BE2C (cell line): ENCODE results near the gene NOP56.

Source experiments
- DNase-seq: peaks from one replicate; pipeline ENCODE4 v3.0.0-alpha.2; 2020
- H3K27me3 ChIP-seq: fragments of 250-450 bp; sonication (Bioruptor Pico); 2 replicates; pipeline ENCODE4 v1.5.1; 2020; ENCODE audit warnings: mild to moderate bottlenecking
- H3K36me3 ChIP-seq: fragments of 250-450 bp; sonication (Bioruptor Pico); 2 replicates; pipeline ENCODE4 v1.5.1; 2020; ENCODE audit warnings: mild to moderate bottlenecking
- H3K4me1 ChIP-seq: fragments of 250-450 bp; sonication (Bioruptor Pico); 2 replicates; pipeline ENCODE4 v1.5.1; 2020
- H3K4me3 ChIP-seq: 2 replicates; pipeline ENCODE4 v1.5.1; 2011; ENCODE audit warnings: low read depth, low read length
- H3K9me3 ChIP-seq: fragments of 250-450 bp; sonication (Bioruptor Pico); 2 replicates; pipeline ENCODE4 v1.5.1; 2020
- TF ChIP-seq, protein P1 (sequence below): IDR thresholded peaks from 2 replicates; pipeline ENCODE4 v1.5.1; 2012; ENCODE audit warnings: mild to moderate bottlenecking, low read depth, low read length

NOP56 gene

DNA sequence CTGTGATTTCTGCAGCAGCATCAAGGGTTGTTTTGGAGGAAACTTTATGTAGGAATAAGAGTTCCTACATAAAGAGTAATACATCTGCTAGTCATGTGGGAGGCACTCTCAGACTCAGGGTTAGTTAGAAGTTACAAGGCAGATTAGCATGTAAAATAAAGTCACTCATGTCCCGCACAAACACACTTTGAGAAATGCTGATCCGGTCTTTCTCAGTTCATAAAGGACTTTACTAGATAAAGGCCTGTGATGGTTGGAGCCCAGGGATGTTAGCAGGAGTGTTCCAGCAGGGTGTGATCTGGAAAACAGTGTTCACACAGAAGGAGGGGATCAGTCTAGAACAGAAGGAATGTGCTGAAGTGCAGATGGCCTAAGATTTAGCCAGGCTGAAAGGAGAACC lies 33.1 kb upstream of the NOP56 start:
- no peak for DNase-seq
- no peak overlapping the region for H3K4me3 ChIP-seq
- TF ChIP-seq, protein P1, sequence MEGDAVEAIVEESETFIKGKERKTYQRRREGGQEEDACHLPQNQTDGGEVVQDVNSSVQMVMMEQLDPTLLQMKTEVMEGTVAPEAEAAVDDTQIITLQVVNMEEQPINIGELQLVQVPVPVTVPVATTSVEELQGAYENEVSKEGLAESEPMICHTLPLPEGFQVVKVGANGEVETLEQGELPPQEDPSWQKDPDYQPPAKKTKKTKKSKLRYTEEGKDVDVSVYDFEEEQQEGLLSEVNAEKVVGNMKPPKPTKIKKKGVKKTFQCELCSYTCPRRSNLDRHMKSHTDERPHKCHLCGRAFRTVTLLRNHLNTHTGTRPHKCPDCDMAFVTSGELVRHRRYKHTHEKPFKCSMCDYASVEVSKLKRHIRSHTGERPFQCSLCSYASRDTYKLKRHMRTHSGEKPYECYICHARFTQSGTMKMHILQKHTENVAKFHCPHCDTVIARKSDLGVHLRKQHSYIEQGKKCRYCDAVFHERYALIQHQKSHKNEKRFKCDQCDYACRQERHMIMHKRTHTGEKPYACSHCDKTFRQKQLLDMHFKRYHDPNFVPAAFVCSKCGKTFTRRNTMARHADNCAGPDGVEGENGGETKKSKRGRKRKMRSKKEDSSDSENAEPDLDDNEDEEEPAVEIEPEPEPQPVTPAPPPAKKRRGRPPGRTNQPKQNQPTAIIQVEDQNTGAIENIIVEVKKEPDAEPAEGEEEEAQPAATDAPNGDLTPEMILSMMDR, result no peak
- H3K9me3 ChIP-seq, result no peaks in the 10 kb centered on the region
- no peaks in the 10 kb centered on the region for H3K27me3 ChIP-seq
- H3K4me1 ChIP-seq, result no peaks in the 10 kb centered on the region
- H3K36me3 ChIP-seq, result no peaks in the 10 kb centered on the region

DNA sequence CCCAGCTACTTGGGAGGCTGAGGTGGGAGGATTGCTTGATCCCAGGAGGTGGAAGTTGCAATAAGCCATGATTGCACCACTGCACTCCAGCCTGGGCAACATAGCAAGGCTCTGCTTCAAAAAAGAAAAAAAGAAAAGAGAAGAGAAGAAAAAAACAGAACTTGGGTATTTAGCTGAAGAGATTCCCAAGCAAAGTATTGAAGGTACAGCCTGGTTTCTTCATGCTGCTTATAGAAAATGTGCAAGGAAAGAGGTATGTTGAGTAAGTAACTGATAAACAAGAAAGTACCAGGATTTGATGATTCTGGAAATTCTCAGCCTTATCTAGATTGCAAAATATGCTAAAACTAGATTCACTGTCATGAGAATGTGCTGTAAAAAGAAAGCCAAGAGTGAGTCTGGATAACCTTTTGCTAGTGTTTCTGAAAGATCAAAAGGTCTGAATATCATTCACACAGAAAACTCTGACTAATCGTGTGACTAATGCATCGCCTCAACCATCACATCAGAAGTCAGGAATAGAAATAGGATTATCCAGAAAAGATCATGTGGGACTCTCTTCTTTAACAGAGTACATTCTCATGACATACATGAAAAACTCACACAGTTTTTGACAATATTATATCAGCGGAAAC lies 32.4 kb upstream of the NOP56 start:
- TF ChIP-seq, protein P1, result no peak
- Histone ChIP-seq H3K27me3 (no peaks in the 10 kb centered on the region), H3K9me3 (no peaks in the 10 kb centered on the region), H3K36me3 (no peaks in the 10 kb centered on the region), H3K4me1 (no peaks in the 10 kb centered on the region), H3K4me3 (no peak overlapping the region)
- DNase-seq, result no peak

DNA sequence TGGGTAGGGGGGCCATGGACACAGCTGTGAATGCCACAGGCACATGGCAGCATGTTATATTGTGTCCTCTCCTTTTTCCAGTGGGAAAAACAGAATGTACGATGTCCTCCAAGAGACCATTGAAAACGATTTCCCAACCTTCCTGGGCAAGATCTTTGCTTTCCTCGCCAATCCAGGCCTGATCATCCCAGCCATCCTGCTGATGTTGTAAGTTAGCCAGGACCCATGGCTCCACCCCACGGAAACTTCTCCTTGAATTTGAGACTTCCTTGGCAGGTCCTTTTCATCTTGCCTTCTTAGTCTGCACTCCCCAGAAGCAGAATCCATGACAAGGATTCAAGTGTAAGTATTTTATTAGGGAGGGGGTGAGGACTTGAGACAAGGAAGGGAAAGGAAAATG lies 28.2 kb upstream of the NOP56 start:
- no peak for DNase-seq
- Histone ChIP-seq H3K9me3 (no peaks in the 10 kb centered on the region), H3K36me3 (no peaks in the 10 kb centered on the region), H3K4me3 (no peak overlapping the region), H3K4me1 (no peaks in the 10 kb centered on the region), H3K27me3 (no peaks in the 10 kb centered on the region)
- TF ChIP-seq, protein P1, result no peak

DNA sequence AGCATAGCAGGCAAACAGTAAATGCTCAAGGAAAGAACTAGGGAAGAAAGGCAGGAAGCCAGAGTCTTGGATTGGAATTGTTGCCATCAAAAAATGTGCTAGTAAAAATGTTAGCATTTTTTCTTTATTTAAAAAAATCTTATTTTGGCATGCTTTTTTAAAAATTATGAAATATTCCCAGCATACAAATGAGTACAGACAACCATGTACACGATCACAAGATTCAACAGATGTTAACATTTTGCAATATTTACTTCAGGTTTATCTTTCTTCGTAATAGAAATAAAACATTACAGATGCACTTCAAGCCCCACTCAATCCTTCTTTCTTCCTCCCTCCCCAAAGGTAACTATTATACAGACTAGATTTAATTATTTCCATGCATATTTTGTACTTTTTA lies 27.4 kb upstream of the NOP56 start:
- Histone ChIP-seq H3K4me1 (no peaks in the 10 kb centered on the region), H3K27me3 (no peaks in the 10 kb centered on the region), H3K9me3 (no peaks in the 10 kb centered on the region), H3K36me3 (no peaks in the 10 kb centered on the region), H3K4me3 (no peak overlapping the region)
- no peak for DNase-seq
- TF ChIP-seq, protein P1, result no peak

DNA sequence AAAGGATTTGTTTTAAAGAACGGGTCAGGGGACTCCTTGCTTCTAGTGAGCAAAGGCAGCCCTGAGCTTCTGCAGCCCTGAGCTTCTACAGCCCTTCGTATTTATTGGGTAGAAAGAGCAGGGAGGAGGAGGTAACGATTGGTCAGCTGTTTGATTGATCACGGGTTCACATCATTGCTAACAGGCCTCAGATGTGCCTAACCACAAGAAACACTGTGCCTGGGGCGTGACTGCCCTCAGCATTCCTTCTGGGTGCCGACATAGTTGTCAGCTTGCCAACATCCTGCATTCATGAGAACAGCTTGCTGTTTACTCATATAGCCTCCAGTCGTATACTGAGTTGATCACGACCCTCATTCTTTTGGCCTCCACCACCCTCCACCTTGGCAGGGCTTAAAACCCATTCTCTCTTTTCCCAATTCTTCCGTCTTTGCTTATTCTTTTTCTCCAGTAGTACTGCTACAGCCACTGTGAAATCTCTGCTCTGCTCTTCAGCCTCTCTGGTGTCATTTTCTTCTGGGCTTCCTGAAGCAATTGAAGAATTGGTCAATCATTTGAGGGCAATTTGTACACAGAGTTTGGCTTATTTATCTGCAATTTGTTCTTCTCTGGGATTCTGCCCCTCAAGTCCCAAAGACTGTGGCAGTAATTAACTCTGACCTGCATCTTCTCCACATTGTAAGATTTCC lies 25.4 kb upstream of the NOP56 start:
- Histone ChIP-seq H3K4me3 (no peak overlapping the region), H3K36me3 (no peaks in the 10 kb centered on the region), H3K27me3 (no peaks in the 10 kb centered on the region), H3K9me3 (no peaks in the 10 kb centered on the region), H3K4me1 (no peaks in the 10 kb centered on the region)
- TF ChIP-seq, protein P1, result no peak
- peak; percentile 10 for DNase-seq

DNA sequence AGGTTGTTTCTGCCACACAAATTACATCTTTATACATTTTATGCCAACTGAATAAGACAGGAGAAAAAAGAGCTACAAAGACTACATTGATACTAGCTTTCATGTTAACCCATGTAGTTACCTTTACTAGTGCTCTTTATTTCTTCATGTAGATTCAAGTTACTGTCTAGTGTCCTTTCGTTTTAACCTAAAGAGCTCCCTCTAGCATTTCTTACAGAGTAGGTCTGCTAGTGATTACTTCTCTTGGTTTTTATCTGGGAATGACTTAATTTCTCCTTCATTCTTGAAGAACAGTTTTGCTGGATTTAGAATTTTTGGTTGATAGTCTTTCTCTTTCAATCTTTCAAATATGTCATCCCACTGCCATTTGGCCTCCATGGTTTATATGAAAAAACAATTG lies 21.2 kb upstream of the NOP56 start:
- Histone ChIP-seq H3K27me3 (no peaks in the 10 kb centered on the region), H3K36me3 (no peaks in the 10 kb centered on the region), H3K9me3 (no peaks in the 10 kb centered on the region), H3K4me1 (no peaks in the 10 kb centered on the region), H3K4me3 (no peak overlapping the region)
- DNase-seq, result no peak
- TF ChIP-seq, protein P1, result peak; percentile 32; the same call in 1 of the 2 replicates
